OCI-LY1 (cell line): ENCODE measurements around the gene CFAP77.

Source experiments
- H2AFZ ChIP-seq: fragments of 200-600 bp; sonication (generic), shearing (Covaris generic); 2 replicates; pipeline ENCODE4 v1.6.0; 2014; ENCODE audit warnings: antibody characterized with exemption, mild to moderate bottlenecking, low read length
- H3F3A ChIP-seq: fragments of 200-600 bp; sonication (generic), shearing (Covaris generic); 2 replicates; pipeline ENCODE4 v1.6.0; 2014; ENCODE audit warnings: mild to moderate bottlenecking, antibody characterized with exemption, low read length, moderate library complexity; ENCODE audit not compliant: insufficient read depth
- H3K27ac ChIP-seq: fragments of 200-600 bp; sonication (generic); 2 replicates; pipeline ENCODE4 v1.5.1; 2014; ENCODE audit warnings: low read length, mixed run types, mild to moderate bottlenecking, low read depth; ENCODE audit not compliant: poor library complexity, severe bottlenecking
- H3K27me3 ChIP-seq: fragments of 200-600 bp; sonication (generic); 2 replicates; pipeline ENCODE4 v1.6.0; 2014; ENCODE audit warnings: antibody characterized with exemption, mild to moderate bottlenecking, low read length, moderate library complexity; ENCODE audit not compliant: insufficient read depth
- H3K36me3 ChIP-seq: fragments of 200-600 bp; sonication (generic); 2 replicates; pipeline ENCODE4 v1.6.1; 2014; ENCODE audit warnings: mild to moderate bottlenecking, antibody characterized with exemption, low read length, moderate library complexity, mixed read lengths; ENCODE audit not compliant: insufficient read depth
- H3K4me1 ChIP-seq: fragments of 200-600 bp; sonication (generic); 2 replicates; pipeline ENCODE4 v1.5.1; 2014; ENCODE audit warnings: mild to moderate bottlenecking, low read length, moderate library complexity; ENCODE audit not compliant: insufficient read depth, severe bottlenecking
- H3K4me2 ChIP-seq: fragments of 200-600 bp; sonication (generic), shearing (Covaris generic); 2 replicates; pipeline ENCODE4 v1.6.1; 2014; ENCODE audit warnings: low read length
- H3K4me3 ChIP-seq: fragments of 200-600 bp; sonication (generic); 2 replicates; pipeline ENCODE4 v1.5.1; 2014; ENCODE audit warnings: low read length, low read depth, mild to moderate bottlenecking, mixed read lengths; ENCODE audit not compliant: poor library complexity, severe bottlenecking
- H3K79me2 ChIP-seq: fragments of 200-600 bp; shearing (Covaris generic); 2 replicates; pipeline ENCODE4 v1.6.1; 2016; ENCODE audit warnings: mixed run types, low read length, mixed read lengths; ENCODE audit not compliant: insufficient read depth
- H3K9ac ChIP-seq: fragments of 200-600 bp; sonication (generic), shearing (Covaris generic); 2 replicates; pipeline ENCODE4 v1.6.1; 2014; ENCODE audit warnings: mild to moderate bottlenecking, low read length, mixed read lengths
- H3K9me2 ChIP-seq: fragments of 200-600 bp; sonication (generic), shearing (Covaris generic); 2 replicates; pipeline ENCODE4 v1.6.1; 2014; ENCODE audit warnings: low read depth, mild to moderate bottlenecking, low read length, mixed read lengths
- H3K9me3 ChIP-seq: fragments of 200-600 bp; shearing (Covaris generic); 2 replicates; pipeline ENCODE4 v1.6.1; 2014; ENCODE audit warnings: low read length, mixed read lengths
- H4K20me1 ChIP-seq: fragments of 200-600 bp; sonication (generic), shearing (Covaris generic); 2 replicates; pipeline ENCODE4 v1.6.0; 2016; ENCODE audit warnings: mild to moderate bottlenecking, low read length; ENCODE audit not compliant: insufficient read depth
- EZH2 ChIP-seq: fragments of 200-600 bp; sonication (generic), shearing (Covaris generic); IDR thresholded peaks from 2 replicates; pipeline ENCODE4 v1.8.0; 2017; ENCODE audit warnings: borderline replicate concordance, mixed run types, mild to moderate bottlenecking, antibody characterized with exemption, low read length, moderate library complexity, mixed read lengths
- TF ChIP-seq, protein P1 (sequence below): fragments of 200-600 bp; sonication (generic), shearing (Covaris generic); IDR thresholded peaks from 2 replicates; pipeline ENCODE4 v1.5.1; 2017; ENCODE audit warnings: mild to moderate bottlenecking, antibody characterized with exemption, low read length, moderate library complexity, mixed read lengths

The CFAP77 gene

DNA sequence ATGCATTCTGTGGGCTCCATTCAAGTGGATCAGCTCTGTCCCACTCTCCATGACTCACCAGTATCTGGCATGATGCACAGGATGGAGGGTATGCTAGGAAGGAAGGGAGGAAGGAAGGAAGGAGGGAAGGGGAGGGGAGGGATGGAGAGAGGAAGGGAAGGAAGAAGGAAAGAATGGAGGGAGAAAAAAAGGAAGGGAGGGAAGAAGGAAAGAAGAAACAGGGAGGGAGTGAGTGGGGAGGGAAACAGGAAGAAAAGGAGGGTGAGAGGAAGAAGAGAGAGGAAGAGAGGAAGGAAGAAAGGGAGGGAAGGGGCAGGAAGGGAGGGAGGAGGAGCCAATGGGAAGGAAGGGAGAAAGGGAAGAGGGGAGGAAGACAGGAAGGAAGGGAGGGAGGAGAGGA, 167.1 kb downstream of the CFAP77 start:
- H3K9ac ChIP-seq = no peak overlapping the region
- H3K36me3 ChIP-seq = no peaks in the 10 kb centered on the region
- no peak overlapping the region for H2AFZ ChIP-seq
- TF ChIP-seq EZH2 = no peak
- TF ChIP-seq, protein P1, sequence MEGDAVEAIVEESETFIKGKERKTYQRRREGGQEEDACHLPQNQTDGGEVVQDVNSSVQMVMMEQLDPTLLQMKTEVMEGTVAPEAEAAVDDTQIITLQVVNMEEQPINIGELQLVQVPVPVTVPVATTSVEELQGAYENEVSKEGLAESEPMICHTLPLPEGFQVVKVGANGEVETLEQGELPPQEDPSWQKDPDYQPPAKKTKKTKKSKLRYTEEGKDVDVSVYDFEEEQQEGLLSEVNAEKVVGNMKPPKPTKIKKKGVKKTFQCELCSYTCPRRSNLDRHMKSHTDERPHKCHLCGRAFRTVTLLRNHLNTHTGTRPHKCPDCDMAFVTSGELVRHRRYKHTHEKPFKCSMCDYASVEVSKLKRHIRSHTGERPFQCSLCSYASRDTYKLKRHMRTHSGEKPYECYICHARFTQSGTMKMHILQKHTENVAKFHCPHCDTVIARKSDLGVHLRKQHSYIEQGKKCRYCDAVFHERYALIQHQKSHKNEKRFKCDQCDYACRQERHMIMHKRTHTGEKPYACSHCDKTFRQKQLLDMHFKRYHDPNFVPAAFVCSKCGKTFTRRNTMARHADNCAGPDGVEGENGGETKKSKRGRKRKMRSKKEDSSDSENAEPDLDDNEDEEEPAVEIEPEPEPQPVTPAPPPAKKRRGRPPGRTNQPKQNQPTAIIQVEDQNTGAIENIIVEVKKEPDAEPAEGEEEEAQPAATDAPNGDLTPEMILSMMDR = no peak
- H3K9me3 ChIP-seq = no peaks in the 10 kb centered on the region
- H3K79me2 ChIP-seq = no peaks in the 10 kb centered on the region
- no peak overlapping the region for H3K27ac ChIP-seq
- no peaks in the 10 kb centered on the region for H3F3A ChIP-seq
- no peaks in the 10 kb centered on the region for H3K4me1 ChIP-seq
- 0 out of 2 replicates have a peak, but pooled peaks cover 3% of the 10 kb centered on the region for H3K27me3 ChIP-seq
- H3K9me2 ChIP-seq = no peaks in the 10 kb centered on the region
- H4K20me1 ChIP-seq = no peaks in the 10 kb centered on the region
- H3K4me3 ChIP-seq = no peak overlapping the region
- H3K4me2 ChIP-seq = no peak overlapping the region

- no peaks in the 10 kb centered on the region for H4K20me1 ChIP-seq
- H3K79me2 ChIP-seq = no peaks in the 10 kb centered on the region
- H3K9me3 ChIP-seq = no peaks in the 10 kb centered on the region
- no peaks in the 10 kb centered on the region for H3K36me3 ChIP-seq
- H3K9me2 ChIP-seq = no peaks in the 10 kb centered on the region
- H3K27ac ChIP-seq = no peak overlapping the region
- H3K27me3 ChIP-seq = no peaks in the 10 kb centered on the region
- no peak overlapping the region for H3K4me2 ChIP-seq
- H3K4me1 ChIP-seq = no peaks in the 10 kb centered on the region
- no peak overlapping the region for H3K9ac ChIP-seq
- no peaks in the 10 kb centered on the region for H3F3A ChIP-seq
- no peak for TF ChIP-seq EZH2
- TF ChIP-seq, protein P1 = no peak
- no peak overlapping the region for H3K4me3 ChIP-seq
- no peak overlapping the region for H2AFZ ChIP-seq
Measured at GRCh38 chr9:132578367-132578932, 168.4 kb downstream of the CFAP77 start.

- H3K9me3 ChIP-seq = no peaks in the 10 kb centered on the region
- no peaks in the 10 kb centered on the region for H3K79me2 ChIP-seq
- no peaks in the 10 kb centered on the region for H3F3A ChIP-seq
- H3K9ac ChIP-seq = no peak overlapping the region
- no peaks in the 10 kb centered on the region for H3K4me1 ChIP-seq
- H3K9me2 ChIP-seq = no peaks in the 10 kb centered on the region
- H3K4me2 ChIP-seq = no peak overlapping the region
- no peak overlapping the region for H3K4me3 ChIP-seq
- H3K27me3 ChIP-seq = no peaks in the 10 kb centered on the region
- no peak overlapping the region for H2AFZ ChIP-seq
- H3K36me3 ChIP-seq = no peaks in the 10 kb centered on the region
- TF ChIP-seq EZH2 = no peak
- TF ChIP-seq, protein P1 = no peak
- H3K27ac ChIP-seq = no peak overlapping the region
- no peaks in the 10 kb centered on the region for H4K20me1 ChIP-seq
Measured at GRCh38 chr9:132579427-132579798, 169.4 kb downstream of the CFAP77 start.
